HG03460 (cell line): ENCODE measurements around the gene PPFIBP1.
"Not testable (repeated sequence)": the region's sequence is repeated elsewhere in the genome, so short reads cannot be mapped to it uniquely, and the experiment has no call there.

Experiments
- ATAC-seq: cut with Tn5 transposase; IDR thresholded peaks from one replicate; pipeline ENCODE4 v1.9.1; 2021; ENCODE audit not compliant: unreplicated experiment

PPFIBP1 gene

DNA sequence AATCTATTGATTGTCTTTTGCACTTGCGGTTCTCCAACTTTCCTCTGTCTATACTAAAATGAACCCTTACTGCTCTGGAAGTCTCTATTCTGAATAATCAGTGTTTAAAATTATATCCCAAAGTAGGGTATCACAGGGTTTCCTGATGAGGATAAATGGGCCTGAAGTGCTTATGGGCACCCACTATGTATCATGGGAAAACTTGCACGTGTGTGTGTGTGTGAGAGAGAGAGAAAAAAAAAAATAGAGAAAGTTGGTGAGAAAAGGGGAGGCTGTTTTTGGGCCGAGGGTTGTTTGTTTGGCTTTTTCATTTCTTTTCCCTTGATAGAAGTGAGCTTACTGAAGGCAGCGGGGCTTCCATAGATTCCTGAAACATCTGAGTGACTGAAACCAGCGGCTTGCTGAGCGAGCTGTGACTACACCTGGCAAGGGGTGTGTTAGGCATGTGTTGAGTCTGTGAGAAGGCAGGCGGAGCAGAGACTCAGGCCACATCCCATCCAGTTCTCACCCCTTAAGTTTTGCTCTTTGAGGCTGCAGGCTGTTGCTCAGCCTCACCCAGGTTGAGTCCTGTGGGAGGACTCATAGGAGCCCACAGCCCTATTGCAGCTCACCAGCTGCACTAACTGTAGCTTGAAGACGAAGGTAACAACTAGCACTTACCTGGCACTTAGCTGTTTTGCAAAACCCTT is 17.2 kb downstream of the PPFIBP1 start:
- ATAC-seq, result no peak

DNA sequence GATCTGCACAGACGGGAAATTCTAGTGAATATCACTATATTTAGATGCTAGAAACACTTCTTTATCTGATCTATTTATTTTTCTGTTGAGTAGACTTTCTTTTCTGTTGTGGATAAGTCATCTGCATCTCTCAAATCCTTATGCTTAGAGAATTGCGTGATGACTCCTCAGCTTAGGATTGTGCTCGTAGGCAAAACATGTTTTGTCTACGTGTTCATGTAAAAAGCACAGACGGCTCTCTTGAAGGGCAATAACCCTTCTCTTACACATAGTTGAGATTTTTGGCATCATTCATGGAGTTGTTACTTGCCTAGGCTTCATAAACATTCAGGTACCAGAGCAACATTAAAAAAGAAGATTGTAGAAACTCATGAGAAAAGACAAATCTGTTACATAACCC is 18.6 kb downstream of the PPFIBP1 start:
- no peak for ATAC-seq

DNA sequence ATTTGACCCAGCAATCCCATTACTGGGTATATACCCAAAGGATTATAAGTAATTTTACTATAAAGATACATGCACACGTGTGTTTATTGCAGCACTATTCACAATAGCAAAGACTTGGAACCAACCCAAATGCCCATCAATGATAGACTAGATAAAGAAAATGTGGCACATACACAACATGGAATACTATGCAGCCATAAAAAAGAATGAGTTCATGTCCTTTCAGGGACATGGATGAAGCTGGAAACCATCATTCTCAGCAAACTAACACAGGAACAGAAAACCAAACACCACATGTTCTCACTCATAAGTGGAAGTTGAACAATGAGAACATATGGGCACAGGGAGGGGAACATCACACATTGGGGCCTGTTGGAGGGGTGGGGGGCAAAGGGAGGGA is 20.9 kb downstream of the PPFIBP1 start:
- not testable (repeated sequence) for ATAC-seq

DNA sequence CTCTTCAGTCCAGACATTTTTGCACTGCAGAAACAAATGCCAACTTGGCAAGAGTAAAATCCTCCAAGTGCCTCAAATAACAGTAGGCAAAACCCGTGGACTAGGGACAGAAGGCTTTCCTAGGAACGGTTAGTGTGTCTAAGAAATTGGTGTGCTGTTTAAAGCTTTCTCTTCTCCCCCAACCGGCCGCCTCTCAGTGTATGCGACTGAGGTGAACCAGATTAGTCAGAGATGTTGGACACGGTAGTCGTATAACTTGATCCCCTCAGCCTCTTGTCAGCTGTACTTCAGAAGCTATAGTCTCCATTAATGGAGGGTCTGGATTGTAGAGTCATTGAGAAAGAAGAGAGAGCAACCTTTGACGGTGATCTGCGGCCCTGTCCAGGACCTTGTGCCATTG is 21.7 kb downstream of the PPFIBP1 start:
- no peak for ATAC-seq

DNA sequence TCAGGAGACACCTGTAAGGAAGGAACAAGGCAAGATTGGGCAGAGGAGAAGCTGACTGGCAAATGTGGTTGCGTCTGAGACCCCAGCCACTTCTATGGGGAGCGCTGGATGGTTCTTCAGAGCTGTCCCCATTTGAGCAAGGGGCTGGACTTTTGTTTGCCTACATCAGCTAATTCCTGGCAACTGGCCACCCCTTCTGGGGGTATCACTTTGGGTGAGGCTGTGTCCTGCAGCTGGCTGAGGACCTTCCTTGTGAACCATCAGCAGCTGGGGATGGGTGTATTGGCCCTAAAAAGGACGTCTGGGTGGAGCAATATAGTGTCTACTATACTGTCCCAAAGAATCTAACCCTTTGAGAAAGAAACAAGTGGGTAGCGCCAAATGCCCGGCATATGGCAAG is 23.6 kb downstream of the PPFIBP1 start:
- ATAC-seq, result no peak

DNA sequence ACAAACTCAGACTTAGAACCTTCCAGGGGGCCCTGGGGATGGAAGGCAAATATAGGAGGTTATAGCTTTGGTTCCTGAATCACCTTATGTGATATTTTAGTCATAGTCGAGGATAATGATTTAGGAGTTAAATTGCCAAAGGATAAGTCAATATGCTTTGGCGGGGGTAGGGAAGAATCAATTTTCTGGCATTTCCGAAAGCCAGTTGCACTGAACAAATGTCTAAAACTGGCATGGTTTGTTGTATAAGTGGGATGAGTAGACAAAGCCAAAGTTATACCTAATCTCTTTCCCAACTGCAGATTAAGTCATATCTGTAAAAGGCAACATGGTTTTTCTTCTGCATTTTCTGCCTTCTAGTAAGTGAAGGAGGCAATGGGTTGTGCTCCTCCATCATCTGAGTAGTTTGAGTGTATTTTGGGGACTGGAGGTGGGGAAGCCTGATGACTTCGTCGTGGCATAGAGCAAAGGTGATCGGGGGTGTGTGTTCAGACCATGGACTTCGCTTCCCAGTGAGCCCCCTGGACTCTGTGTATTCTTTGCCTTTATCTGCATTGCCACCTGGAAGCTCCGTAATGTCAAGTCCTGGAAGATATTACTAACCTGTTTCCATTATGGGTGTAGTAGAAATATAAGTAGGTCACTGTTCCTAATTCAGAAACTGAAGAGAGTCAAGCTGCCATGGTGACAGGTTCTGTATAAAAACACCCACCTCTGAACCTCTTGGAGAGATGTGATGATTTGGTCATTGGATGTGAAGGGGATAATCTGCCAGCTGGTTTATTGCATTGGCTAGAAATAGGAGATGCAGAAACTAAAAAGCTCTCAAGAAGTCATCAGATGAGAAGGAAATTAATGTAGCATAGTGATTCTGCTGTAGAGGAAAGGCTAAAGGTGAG is 24.5 kb downstream of the PPFIBP1 start:
- no peak for ATAC-seq

DNA sequence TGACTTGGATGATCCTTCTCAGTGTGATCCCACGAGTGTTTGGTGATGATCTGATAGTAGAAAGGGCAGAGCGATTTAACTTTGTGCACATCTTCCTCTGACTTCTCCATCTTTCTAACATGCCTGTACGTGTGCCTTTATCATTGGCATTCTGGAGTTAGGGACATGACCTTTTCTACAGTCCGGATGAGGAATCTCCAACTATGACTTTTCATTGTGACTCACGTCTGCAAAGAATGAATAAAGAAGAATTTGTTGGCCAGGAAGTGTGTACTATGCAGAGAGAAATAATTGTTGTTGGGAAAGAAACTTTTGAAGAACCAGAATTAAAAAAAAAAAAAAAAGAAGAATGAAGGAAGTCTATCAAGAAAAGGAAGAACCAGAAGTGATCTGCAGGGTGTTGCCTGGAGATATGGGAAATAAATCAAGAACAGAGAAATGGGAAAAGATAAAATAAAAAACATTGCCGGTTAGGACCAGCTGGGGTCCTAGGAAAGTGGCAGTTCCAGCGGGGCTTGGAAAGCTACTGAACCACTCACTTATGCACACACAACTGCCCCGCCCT is 25.3 kb downstream of the PPFIBP1 start:
- ATAC-seq, result no peak

DNA sequence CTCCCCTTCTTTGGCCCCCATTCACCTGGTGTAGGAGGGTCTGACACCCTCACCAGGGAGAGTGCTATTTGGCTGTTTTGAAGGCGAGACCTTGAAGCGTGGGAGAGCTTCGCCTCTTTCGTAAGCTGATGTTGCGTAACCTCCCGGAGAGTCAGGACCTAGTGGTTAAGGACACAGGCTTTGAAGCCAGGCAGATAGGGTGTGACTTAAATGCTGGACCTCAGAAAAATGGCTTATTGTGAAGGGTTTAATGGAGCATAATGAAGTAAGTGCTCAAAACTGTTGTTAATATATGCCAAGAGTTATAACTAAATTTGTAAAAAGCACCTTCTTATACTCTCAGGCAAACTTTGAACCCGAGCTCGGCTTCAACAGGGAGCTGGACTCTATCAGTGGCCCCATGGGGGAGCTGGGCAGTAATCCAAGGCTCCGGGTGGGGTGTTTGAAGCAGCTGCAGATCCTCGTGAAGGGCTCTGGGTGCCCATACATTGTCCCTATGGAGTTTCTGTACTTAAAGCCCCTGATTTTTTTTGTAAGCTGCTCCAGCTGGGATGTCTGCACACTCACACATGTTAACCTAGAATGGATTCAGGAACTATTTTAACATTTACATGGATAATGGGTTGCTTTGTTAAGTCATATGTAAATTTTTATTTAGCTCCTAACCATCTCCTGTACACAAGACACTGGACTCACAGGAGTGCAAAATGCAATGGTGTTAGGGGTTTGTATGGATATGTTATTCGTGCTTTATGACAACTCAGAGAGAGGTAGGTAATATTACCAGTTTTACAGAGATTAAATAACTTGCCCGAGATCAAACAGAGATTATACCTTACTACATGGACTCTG is 26.0 kb downstream of the PPFIBP1 start:
- no peak for ATAC-seq

DNA sequence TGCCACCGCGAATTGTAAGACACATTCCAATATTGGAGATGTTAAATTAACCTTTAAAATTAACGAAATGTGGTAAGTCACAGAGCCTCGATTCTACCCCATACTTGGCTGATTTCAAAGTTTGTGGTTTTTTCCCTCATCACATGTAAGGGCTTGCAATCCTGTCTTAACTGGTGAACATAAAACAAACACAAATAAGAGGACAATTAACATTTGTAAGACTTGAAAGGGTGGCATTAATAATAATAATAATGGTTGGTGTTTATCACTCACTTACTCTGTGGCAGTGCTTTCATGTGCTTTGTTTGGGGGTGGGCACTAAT is 26.6 kb downstream of the PPFIBP1 start:
- ATAC-seq, result no peak

DNA sequence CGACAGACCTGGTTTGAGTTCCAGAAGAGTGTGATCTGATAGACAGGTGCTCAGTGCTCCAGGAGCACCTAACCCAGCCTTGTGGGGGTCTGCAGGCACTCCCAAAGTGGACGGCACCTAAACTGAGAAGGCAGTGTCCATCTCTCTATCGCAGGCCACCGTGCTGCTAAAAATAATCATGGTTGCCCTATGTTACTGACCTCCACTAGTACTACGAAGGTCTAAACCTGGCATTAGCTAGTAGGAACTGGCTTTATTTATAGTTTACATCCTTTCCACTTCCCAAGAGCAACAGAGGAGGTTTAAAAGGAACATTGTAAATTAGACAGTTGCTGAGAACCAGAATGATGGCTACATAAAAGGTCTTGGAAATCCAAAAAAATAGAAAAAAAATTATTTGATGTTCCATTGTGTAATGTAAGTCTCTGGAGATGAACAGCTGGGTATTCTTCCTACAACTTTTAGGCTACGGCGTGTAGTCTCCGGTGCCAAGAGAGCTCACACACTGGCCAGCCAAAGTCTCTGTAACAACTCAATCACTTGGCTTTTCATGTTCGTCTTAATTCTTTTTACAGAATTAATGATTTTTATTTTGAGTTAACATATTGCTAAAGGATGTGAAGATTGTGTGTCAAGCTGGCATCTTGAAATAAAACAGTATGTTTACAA is 27.3 kb downstream of the PPFIBP1 start:
- ATAC-seq, result no peak

DNA sequence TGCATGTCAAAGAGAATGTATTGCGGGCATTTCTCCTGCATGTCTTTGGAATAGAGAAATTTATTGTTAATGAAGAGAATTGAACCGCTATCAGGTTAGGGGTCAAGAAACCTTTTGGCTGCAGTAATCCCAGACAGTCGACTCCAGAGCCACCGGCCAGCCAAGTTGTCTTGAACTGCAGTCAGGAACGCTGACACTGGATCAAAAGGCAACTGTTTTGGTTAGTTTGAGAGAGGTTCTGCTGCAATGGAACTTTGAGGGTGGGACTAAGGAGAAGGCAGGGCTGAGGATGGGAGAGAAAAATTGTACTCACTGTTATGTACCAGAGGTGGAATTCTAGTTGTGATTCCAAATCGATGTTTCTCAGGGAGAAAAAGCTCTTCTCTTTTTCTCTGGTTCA is 28.2 kb downstream of the PPFIBP1 start:
- ATAC-seq, result no peak

DNA sequence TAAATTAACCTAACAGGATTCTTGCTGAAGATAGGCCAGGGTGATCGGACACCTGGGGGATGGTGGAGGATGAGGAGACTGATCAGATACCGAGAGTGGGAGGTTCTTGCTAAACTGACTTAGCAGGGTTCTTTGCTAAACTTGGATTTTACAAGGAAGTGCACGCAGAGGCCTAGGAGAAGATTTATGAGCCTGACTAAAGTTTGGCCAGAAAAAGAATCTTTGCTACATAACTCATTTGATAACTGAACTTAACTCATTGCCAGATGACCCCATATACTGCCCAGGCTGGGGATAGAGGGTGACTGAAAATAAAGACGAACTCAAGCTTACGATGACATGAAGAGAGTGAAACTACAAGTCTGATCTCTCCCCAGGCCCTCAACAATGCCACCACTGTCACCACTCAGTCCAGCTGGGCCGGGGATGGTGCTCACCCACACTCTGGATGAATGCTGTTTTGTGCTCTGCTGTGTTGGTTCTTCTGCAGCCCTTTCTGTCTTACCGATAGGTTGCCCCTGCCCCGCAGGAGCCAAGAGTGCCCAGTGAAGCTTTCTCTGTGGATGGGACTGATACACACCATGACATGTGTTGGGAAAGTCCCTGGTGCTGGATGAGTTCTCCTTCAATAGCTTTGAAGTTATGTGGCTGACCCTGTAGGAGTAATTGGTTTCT is 29.0 kb downstream of the PPFIBP1 start:
- no peak for ATAC-seq

DNA sequence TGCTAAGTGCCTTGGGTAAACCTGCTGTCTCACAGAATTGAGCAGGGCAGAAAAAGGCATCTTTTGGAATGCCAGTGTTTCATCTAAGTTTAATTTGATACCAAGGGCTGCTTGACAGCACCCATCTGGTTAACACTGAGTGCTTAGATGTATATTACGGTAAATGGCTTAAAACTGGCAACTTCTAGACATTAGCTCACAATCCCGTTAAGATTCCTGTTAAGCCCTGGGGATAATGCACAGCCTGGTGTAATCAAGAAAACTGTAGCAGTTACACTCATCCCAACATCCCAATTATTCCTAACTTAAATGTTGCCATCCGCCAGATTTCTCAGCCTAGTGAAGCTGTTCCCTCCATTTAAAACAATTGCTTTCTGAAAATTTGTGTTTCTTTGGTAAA is 29.9 kb downstream of the PPFIBP1 start:
- ATAC-seq, result no peak

DNA sequence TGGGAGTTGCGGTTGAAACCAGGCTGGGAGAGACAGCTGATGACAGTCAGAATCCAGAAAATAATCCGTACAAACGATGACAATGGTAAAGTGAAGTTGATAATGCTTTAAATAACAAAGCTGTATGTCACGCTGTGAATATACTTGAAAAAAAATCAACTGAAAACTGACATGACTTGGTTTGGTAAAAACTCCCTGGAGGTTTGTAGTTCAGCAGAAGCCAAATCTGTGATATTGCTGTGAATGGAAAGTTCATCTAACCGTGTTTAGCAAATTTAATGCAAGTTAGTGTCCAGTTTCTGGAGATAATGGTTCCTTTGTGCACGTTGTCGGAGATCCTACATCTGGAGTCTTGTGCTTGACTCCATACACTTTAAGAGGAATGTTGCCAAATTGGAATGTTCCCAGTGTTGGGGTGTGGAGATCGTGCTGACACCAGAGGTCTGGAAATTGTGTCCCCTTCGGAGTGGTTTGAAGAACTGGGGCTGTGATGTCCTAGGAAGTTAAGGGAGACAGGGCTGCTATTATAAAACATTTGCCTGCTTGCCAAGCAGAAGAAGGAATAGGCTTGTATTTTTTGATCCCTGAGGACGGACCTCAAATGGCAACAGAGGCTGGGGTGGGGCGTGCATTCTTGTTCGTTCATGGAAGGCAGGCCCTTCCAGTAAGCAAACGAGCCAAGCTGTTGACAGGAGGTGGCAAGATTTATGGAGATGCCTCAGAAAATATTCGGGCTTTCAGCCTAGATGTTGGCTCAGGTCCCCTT is 30.6 kb downstream of the PPFIBP1 start:
- ATAC-seq, result no peak

DNA sequence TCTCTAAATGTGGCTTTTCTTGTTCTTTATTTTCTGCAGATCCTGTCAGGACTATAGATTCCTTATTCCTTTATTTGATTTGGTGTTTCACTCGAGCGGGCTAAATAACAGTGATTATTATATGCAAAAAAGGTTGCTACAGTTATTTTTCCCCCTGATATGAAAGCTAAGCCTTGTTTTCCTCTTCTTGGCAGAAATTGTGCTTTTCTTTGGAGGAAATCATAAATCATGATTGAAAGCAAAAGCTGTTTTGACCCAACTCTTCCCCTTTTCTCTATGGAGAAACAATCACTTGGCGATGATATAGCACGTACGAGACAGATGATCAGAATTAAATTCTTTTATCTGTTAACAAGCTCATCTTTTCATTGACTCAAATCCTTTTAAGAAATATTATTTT is 31.4 kb downstream of the PPFIBP1 start:
- no peak for ATAC-seq

DNA sequence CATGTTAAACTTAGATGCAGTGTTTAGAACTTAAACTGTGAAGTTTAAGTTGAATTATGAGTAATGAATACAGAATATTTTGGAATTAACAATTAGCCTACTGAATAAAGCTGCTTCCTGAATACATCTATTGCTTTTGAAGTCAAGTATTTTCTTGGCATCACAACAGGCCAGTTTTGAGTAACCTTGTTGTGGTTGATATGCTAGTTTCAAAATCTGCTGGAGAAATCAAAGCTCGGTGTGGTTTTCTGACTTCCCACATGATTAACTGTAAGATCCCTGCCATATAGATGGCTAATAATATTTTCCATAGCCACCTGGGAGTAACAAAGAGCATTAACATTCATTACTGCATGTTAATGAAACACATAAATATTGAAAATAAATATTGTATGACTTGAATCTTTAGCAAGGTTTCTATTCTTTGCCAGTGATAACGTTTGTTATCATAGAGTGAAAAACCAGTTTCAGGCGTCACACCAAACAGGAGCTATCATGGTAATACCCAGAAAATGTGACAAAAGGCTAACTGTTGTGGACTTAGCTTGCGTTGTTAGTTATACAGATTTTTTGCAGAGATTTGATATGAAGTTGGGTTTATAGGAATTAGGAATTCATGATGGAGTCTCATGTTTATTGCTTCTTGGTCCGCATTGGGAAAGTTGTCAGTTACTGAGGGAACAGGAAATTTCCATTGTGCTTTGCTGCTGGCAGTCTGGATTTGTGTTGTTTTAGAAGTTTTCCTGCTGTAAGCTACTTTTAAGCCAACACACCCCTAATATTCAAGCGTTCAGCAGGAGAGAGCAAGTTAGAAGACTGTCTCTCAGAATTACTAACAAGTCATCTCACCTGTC is 32.1 kb downstream of the PPFIBP1 start:
- ATAC-seq, result no peak

DNA sequence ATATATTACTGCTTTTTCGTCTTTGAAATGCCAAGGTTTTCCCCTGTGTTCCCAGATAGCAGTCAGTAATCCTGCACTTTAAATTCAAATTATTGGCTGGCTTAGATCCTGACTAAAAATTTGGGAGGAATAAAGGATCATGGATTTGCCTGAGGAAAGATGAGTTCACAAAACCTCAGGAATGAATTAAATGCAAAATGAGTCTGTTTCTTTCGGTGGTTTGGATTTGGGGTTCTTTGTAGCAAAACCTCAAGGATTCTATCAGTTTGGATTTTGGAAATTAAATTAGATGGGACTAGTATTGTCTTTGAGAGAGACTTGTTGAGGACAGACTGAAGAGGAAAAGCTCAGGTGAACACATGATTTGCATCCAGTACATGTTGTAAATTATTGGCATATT is 36.1 kb downstream of the PPFIBP1 start:
- no peak for ATAC-seq

DNA sequence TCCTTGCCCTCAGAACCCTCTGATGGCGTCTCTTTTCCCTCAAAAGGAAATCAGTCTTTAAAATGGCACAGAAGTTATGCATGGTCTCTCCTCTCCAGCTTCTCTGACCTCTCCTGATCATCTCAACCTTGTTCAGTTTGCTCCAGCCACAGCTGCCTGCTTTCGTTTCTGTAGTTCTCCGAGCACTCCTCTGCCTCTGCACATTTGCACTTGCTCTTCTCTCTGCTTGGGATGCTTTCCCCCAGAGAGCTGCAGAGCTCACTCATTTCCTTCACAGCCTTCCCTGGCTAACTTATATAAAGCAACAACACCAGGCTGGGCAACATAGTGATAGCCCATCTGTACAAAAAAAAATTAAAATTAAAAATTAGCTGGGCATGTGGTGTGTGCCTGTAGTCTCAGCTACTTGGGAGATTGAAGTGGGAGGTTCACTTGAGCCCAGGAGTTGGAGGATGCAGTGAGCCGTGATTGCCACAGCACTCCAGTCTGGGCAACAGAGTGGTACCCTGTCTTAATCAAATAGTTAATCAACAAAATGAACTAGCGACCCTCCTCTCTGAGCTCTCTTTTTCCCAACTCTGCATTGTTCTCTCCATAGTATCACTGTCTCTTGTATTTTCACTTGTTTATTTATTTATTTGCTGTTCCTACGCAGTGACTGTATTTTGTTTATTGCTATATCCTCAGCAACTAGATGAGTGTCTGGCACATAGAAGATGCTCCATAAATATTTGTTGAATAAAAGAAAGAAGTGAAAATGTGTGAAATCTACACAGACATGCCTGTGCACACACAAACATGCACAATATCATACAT is 37.7 kb downstream of the PPFIBP1 start:
- no peak for ATAC-seq
